WTC11 (cell line): ENCODE measurements around the gene NUDT3.

ENCODE experiments used
- ATF1 ChIP-seq: sonication (generic); formaldehyde crosslinking; IDR thresholded peaks from 2 replicates; pipeline ENCODE4 v1.8.1; 2023; ENCODE audit warnings: mild to moderate bottlenecking, moderate library complexity, missing genetic modification reagents
- CREB1 ChIP-seq: sonication (generic); formaldehyde crosslinking; IDR thresholded peaks from 2 replicates; pipeline ENCODE4 v1.8.0; 2023; ENCODE audit warnings: mild to moderate bottlenecking, missing genetic modification reagents
- ELF4 ChIP-seq: sonication (generic); formaldehyde crosslinking; IDR thresholded peaks from 2 replicates; pipeline ENCODE4 v1.8.1; 2022; ENCODE audit warnings: low read depth, mild to moderate bottlenecking, moderate library complexity, missing genetic modification reagents
- JUN ChIP-seq: sonication (generic); formaldehyde crosslinking; IDR thresholded peaks from 2 replicates; pipeline ENCODE4 v1.8.0; 2023; ENCODE audit warnings: mild to moderate bottlenecking, missing genetic modification reagents
- NFYB ChIP-seq: sonication (generic); formaldehyde crosslinking; conservative IDR thresholded peaks from 2 replicates; pipeline ENCODE4 v1.8.0; 2022; ENCODE audit warnings: low read depth, missing genetic modification reagents
- NR3C1 ChIP-seq: sonication (generic); formaldehyde crosslinking; conservative IDR thresholded peaks from 2 replicates; pipeline ENCODE4 v1.8.1; 2023; ENCODE audit warnings: low read depth, mild to moderate bottlenecking, missing genetic modification reagents
- RELA ChIP-seq: sonication (generic); formaldehyde crosslinking; IDR thresholded peaks from 2 replicates; pipeline ENCODE4 v1.8.1; 2022; ENCODE audit warnings: missing genetic modification reagents, mild to moderate bottlenecking, borderline replicate concordance
- USF2 ChIP-seq: sonication (generic); formaldehyde crosslinking; IDR thresholded peaks from 2 replicates; pipeline ENCODE4 v1.8.1; 2023; ENCODE audit warnings: mild to moderate bottlenecking, missing genetic modification reagents, moderate library complexity
- ZNF121 ChIP-seq: sonication (generic); formaldehyde crosslinking; IDR thresholded peaks from 2 replicates; pipeline ENCODE4 v1.8.0; 2023; ENCODE audit warnings: missing genetic modification reagents
- ZNF219 ChIP-seq: sonication (generic); formaldehyde crosslinking; IDR thresholded peaks from 2 replicates; pipeline ENCODE4 v1.8.0; 2023; ENCODE audit warnings: missing genetic modification reagents, mild to moderate bottlenecking, borderline replicate concordance
- ZNF671 ChIP-seq: fragments of 250-450 bp; sonication (Bioruptor Pico); IDR thresholded peaks from 2 replicates; pipeline ENCODE4 v1.8.0; 2021; ENCODE audit warnings: mild to moderate bottlenecking
- TF ChIP-seq, protein P1 (sequence below): fragments of 200-600 bp; IDR thresholded peaks from 2 replicates; pipeline ENCODE4 v1.8.0; 2022; ENCODE audit warnings: antibody characterized with exemption
- TF ChIP-seq, protein P2 (sequence below): fragments of 250-450 bp; sonication (Bioruptor Pico); IDR thresholded peaks from 2 replicates; pipeline ENCODE4 v2.1.2; 2022; ENCODE audit warnings: mild to moderate bottlenecking, moderate library complexity

GRCh38 chr6:34362909-34363680 lies 29.4 kb downstream of the NUDT3 start:
- TF ChIP-seq USF2 (CRISPR knock-in tag), result no peak
- TF ChIP-seq, protein P1, sequence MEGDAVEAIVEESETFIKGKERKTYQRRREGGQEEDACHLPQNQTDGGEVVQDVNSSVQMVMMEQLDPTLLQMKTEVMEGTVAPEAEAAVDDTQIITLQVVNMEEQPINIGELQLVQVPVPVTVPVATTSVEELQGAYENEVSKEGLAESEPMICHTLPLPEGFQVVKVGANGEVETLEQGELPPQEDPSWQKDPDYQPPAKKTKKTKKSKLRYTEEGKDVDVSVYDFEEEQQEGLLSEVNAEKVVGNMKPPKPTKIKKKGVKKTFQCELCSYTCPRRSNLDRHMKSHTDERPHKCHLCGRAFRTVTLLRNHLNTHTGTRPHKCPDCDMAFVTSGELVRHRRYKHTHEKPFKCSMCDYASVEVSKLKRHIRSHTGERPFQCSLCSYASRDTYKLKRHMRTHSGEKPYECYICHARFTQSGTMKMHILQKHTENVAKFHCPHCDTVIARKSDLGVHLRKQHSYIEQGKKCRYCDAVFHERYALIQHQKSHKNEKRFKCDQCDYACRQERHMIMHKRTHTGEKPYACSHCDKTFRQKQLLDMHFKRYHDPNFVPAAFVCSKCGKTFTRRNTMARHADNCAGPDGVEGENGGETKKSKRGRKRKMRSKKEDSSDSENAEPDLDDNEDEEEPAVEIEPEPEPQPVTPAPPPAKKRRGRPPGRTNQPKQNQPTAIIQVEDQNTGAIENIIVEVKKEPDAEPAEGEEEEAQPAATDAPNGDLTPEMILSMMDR, result no peak
- no peak for TF ChIP-seq ZNF219 (CRISPR knock-in tag)
- no peak for TF ChIP-seq NFYB (CRISPR knock-in tag)
- no peak for TF ChIP-seq NR3C1 (CRISPR knock-in tag)
- TF ChIP-seq CREB1, result no peak
- TF ChIP-seq JUN (CRISPR knock-in tag), result no peak
- TF ChIP-seq RELA, result no peak
- no peak for TF ChIP-seq ZNF671 (CRISPR knock-in tag)
- no peak for TF ChIP-seq ELF4 (CRISPR knock-in tag)
- no peak for TF ChIP-seq ZNF121 (CRISPR knock-in tag)
- no peak for TF ChIP-seq ATF1 (CRISPR knock-in tag)
- TF ChIP-seq, protein P2, sequence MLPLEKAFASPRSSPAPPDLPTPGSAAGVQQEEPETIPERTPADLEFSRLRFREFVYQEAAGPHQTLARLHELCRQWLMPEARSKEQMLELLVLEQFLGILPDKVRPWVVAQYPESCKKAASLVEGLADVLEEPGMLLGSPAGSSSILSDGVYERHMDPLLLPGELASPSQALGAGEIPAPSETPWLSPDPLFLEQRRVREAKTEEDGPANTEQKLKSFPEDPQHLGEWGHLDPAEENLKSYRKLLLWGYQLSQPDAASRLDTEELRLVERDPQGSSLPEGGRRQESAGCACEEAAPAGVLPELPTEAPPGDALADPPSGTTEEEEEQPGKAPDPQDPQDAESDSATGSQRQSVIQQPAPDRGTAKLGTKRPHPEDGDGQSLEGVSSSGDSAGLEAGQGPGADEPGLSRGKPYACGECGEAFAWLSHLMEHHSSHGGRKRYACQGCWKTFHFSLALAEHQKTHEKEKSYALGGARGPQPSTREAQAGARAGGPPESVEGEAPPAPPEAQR (CRISPR knock-in tag), result no peak
